GM12878 (cell line): Measurements from ENCODE around the gene CLASP1.
"Not testable (repeated sequence)": the region's sequence is repeated elsewhere in the genome, so short reads cannot be mapped to it uniquely, and the experiment has no call there.

Experiments
- ETV6 ChIP-seq, 2 experiments: fragments of 450-650 bp in 1 of 2; IDR thresholded peaks in 1 of 2; conservative IDR thresholded peaks in 1 of 2; 2 replicates each; pipeline ENCODE4 v1.6.1; 2014; ENCODE audit warnings: antibody characterized with exemption in 1 of 2, borderline replicate concordance in 1 of 2, low read depth in 1 of 2, mild to moderate bottlenecking in 1 of 2, moderate library complexity in 1 of 2
- EZH2 ChIP-seq: IDR thresholded peaks from 2 replicates; pipeline ENCODE4 v1.6.1; 2012; ENCODE audit warnings: low read depth, mild to moderate bottlenecking, control low read depth, inconsistent platforms, low read length, borderline replicate concordance; ENCODE audit not compliant: control insufficient read depth
- FOS ChIP-seq: IDR thresholded peaks from 3 replicates; pipeline ENCODE4 v1.6.1; 2011; ENCODE audit warnings: borderline replicate concordance; ENCODE audit not compliant: insufficient read length; ENCODE audit errors: extremely low read depth
- NRF1 ChIP-seq: conservative IDR thresholded peaks from 2 replicates; pipeline ENCODE4 v1.6.1; 2011; ENCODE audit warnings: mild to moderate bottlenecking, low read depth, low read length, improper control_type of control experiment
- POLR2A ChIP-seq: IDR thresholded peaks from 2 replicates; pipeline ENCODE4 v1.6.1; 2011; ENCODE audit warnings: low read depth, mild to moderate bottlenecking, low read length
- POLR2AphosphoS5 ChIP-seq: IDR thresholded peaks from 2 replicates; pipeline ENCODE4 v1.6.1; 2011; ENCODE audit warnings: mild to moderate bottlenecking, low read length, inconsistent platforms
- POU2F2 ChIP-seq: IDR thresholded peaks from 3 replicates; pipeline ENCODE4 v1.6.1; 2011; ENCODE audit warnings: low read depth, mild to moderate bottlenecking, low read length, borderline replicate concordance
- TAF1 ChIP-seq: IDR thresholded peaks from 2 replicates; pipeline ENCODE4 v1.6.1; 2011; ENCODE audit warnings: mild to moderate bottlenecking, low read depth, low read length, borderline replicate concordance
- TF ChIP-seq, protein P1 (sequence below), 3 experiments: IDR thresholded peaks in 2 of 3; conservative IDR thresholded peaks in 1 of 3; 2 replicates each; pipeline ENCODE4 v1.5.1; 2011; ENCODE audit warnings: low read depth in 3 of 3, low read length in 3 of 3, mild to moderate bottlenecking in 3 of 3, control low read depth in 2 of 3, moderate library complexity in 2 of 3, inconsistent platforms in 1 of 3, mixed read lengths in 1 of 3; ENCODE audit not compliant: control insufficient read depth in 2 of 3, insufficient read depth in 1 of 3; ENCODE audit errors: extremely low read depth in 1 of 3
- TF ChIP-seq, protein P2 (sequence below): fragments of 450-650 bp; IDR thresholded peaks from 2 replicates; pipeline ENCODE4 v1.6.1; 2017; ENCODE audit warnings: mild to moderate bottlenecking, moderate library complexity
- TF ChIP-seq, protein P3 (sequence below): fragments of 450-650 bp; IDR thresholded peaks from 2 replicates; pipeline ENCODE4 v1.6.1; 2016; ENCODE audit warnings: mild to moderate bottlenecking
- TF ChIP-seq, protein P4 (sequence below): fragments of 450-650 bp; formaldehyde crosslinking; IDR thresholded peaks from 2 replicates; pipeline ENCODE4 v1.5.0; 2022; ENCODE audit warnings: mild to moderate bottlenecking, missing genetic modification characterization

DNA sequence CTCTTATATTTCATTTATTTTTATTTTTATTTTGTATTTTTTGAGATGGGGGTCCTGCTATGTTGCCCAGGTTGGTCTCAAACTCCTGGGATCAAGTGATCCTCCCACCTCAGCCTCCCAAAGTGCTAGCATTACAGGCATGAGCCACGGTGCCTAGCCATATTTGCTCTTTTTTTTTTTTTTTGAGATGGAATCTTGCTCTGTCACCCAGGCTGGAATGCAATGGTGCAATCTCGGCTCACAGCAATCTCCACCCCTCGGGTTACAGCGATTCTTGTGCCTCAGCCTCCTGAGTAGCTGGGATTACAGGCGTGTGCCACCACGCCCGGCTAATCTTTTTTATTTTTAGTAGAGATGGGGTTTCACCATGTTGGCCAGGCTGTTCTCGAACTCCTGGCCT, 317.9 kb downstream of the CLASP1 start:
- TF ChIP-seq, protein P1, sequence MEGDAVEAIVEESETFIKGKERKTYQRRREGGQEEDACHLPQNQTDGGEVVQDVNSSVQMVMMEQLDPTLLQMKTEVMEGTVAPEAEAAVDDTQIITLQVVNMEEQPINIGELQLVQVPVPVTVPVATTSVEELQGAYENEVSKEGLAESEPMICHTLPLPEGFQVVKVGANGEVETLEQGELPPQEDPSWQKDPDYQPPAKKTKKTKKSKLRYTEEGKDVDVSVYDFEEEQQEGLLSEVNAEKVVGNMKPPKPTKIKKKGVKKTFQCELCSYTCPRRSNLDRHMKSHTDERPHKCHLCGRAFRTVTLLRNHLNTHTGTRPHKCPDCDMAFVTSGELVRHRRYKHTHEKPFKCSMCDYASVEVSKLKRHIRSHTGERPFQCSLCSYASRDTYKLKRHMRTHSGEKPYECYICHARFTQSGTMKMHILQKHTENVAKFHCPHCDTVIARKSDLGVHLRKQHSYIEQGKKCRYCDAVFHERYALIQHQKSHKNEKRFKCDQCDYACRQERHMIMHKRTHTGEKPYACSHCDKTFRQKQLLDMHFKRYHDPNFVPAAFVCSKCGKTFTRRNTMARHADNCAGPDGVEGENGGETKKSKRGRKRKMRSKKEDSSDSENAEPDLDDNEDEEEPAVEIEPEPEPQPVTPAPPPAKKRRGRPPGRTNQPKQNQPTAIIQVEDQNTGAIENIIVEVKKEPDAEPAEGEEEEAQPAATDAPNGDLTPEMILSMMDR (IDR thresholded peaks at IDR 0.05 in 2 of 3, conservative IDR thresholded peaks at IDR 0.05 in 1 of 3; ENCODE audit: control insufficient read depth in 2 of 3, extremely low read depth in 1 of 3, insufficient read depth in 1 of 3, low read depth in 3 of 3, low read length in 3 of 3), result not testable (repeated sequence)
- TF ChIP-seq NRF1; FOS; ETV6 (conservative IDR thresholded peaks at IDR 0.05 in 1 of 2, IDR thresholded peaks at IDR 0.05 in 1 of 2; ENCODE audit: borderline replicate concordance in 1 of 2, low read depth in 1 of 2); EZH2; POLR2A; POLR2AphosphoS5; TAF1; POU2F2: not testable (repeated sequence)
- TF ChIP-seq, protein P2, sequence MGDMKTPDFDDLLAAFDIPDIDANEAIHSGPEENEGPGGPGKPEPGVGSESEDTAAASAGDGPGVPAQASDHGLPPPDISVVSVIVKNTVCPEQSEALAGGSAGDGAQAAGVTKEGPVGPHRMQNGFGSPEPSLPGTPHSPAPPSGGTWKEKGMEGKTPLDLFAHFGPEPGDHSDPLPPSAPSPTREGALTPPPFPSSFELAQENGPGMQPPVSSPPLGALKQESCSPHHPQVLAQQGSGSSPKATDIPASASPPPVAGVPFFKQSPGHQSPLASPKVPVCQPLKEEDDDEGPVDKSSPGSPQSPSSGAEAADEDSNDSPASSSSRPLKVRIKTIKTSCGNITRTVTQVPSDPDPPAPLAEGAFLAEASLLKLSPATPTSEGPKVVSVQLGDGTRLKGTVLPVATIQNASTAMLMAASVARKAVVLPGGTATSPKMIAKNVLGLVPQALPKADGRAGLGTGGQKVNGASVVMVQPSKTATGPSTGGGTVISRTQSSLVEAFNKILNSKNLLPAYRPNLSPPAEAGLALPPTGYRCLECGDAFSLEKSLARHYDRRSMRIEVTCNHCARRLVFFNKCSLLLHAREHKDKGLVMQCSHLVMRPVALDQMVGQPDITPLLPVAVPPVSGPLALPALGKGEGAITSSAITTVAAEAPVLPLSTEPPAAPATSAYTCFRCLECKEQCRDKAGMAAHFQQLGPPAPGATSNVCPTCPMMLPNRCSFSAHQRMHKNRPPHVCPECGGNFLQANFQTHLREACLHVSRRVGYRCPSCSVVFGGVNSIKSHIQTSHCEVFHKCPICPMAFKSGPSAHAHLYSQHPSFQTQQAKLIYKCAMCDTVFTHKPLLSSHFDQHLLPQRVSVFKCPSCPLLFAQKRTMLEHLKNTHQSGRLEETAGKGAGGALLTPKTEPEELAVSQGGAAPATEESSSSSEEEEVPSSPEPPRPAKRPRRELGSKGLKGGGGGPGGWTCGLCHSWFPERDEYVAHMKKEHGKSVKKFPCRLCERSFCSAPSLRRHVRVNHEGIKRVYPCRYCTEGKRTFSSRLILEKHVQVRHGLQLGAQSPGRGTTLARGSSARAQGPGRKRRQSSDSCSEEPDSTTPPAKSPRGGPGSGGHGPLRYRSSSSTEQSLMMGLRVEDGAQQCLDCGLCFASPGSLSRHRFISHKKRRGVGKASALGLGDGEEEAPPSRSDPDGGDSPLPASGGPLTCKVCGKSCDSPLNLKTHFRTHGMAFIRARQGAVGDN, result not testable (repeated sequence)
- TF ChIP-seq, protein P3, sequence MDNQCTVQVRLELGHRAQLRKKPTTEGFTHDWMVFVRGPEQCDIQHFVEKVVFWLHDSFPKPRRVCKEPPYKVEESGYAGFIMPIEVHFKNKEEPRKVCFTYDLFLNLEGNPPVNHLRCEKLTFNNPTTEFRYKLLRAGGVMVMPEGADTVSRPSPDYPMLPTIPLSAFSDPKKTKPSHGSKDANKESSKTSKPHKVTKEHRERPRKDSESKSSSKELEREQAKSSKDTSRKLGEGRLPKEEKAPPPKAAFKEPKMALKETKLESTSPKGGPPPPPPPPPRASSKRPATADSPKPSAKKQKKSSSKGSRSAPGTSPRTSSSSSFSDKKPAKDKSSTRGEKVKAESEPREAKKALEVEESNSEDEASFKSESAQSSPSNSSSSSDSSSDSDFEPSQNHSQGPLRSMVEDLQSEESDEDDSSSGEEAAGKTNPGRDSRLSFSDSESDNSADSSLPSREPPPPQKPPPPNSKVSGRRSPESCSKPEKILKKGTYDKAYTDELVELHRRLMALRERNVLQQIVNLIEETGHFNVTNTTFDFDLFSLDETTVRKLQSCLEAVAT, result not testable (repeated sequence)
- TF ChIP-seq, protein P4, sequence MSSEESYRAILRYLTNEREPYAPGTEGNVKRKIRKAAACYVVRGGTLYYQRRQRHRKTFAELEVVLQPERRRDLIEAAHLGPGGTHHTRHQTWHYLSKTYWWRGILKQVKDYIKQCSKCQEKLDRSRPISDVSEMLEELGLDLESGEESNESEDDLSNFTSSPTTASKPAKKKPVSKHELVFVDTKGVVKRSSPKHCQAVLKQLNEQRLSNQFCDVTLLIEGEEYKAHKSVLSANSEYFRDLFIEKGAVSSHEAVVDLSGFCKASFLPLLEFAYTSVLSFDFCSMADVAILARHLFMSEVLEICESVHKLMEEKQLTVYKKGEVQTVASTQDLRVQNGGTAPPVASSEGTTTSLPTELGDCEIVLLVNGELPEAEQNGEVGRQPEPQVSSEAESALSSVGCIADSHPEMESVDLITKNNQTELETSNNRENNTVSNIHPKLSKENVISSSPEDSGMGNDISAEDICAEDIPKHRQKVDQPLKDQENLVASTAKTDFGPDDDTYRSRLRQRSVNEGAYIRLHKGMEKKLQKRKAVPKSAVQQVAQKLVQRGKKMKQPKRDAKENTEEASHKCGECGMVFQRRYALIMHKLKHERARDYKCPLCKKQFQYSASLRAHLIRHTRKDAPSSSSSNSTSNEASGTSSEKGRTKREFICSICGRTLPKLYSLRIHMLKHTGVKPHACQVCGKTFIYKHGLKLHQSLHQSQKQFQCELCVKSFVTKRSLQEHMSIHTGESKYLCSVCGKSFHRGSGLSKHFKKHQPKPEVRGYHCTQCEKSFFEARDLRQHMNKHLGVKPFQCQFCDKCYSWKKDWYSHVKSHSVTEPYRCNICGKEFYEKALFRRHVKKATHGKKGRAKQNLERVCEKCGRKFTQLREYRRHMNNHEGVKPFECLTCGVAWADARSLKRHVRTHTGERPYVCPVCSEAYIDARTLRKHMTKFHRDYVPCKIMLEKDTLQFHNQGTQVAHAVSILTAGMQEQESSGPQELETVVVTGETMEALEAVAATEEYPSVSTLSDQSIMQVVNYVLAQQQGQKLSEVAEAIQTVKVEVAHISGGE (CRISPR knock-in tag), result not testable (repeated sequence)
